ENCODE results near the gene ROR1. TPM values are rescaled to one million over a fixed set of nuclear protein-coding genes. Genes with fewer than 3 reads are reported as not detected.

The ROR1 gene
- total RNA-seq, 1 experiment from 2014 or later = 2.7 TPM

- H3K9ac ChIP-seq (ENCODE audit: low read length) = no peak overlapping the region
- ChIA-PET RAD21 (ENCODE audit: low non-redundant PET in 1 of 2, low total read pairs in 2 of 2, uncharacterized antibody in 2 of 2, unreplicated experiment in 2 of 2) (no interaction called here), CTCF (no interaction called here), POLR2A (no interaction called here)
- no peaks in the 10 kb centered on the region for H4K20me1 ChIP-seq (ENCODE audit: insufficient read depth)
- no peak for DNase-seq (ENCODE audit: low read depth, low spot score)
- H2AFZ ChIP-seq (ENCODE audit: low read depth, low read length, poor library complexity, severe bottlenecking) = no peak overlapping the region
- H3K27me3 ChIP-seq (ENCODE audit: insufficient read depth, low read length) = no peaks in the 10 kb centered on the region
- no peak for ATAC-seq
- H3K4me1 ChIP-seq (ENCODE audit: control insufficient read depth in 1 of 2, insufficient read depth in 2 of 2, low read length in 2 of 2) = no peaks in the 10 kb centered on the region
- H3K36me3 ChIP-seq (ENCODE audit: control insufficient read depth in 1 of 2, insufficient read depth in 2 of 2, low read length in 2 of 2) = no peaks in the 10 kb centered on the region
- TF ChIP-seq ZNF274 (IDR thresholded peaks at IDR 0.05; ENCODE audit: low read depth, low read length) (no peak), CTCF (IDR thresholded peaks at IDR 0.05 in 2 of 3, conservative IDR thresholded peaks at IDR 0.05 in 1 of 3; ENCODE audit: borderline replicate concordance in 1 of 3, insufficient read depth in 1 of 3, low read depth in 2 of 3, low read length in 2 of 3) (no peak), POLR2AphosphoS5 (IDR thresholded peaks at IDR 0.05; ENCODE audit: low read depth, low read length) (no peak), ATF3 (IDR thresholded peaks at IDR 0.05) (no peak), CBX3 (IDR thresholded peaks at IDR 0.05; ENCODE audit: low read depth) (no peak), SIN3A (IDR thresholded peaks at IDR 0.05; ENCODE audit: low read depth) (no peak), CEBPB (IDR thresholded peaks at IDR 0.05; ENCODE audit: low read depth) (no peak), EZH2phosphoT487 (IDR thresholded peaks at IDR 0.05; ENCODE audit: borderline replicate concordance) (no peak), SP1 (IDR thresholded peaks at IDR 0.05; ENCODE audit: low read depth) (no peak), EGR1 (IDR thresholded peaks at IDR 0.05; ENCODE audit: low read depth) (no peak), EZH2 (IDR thresholded peaks at IDR 0.05) (no peak)
- no peak overlapping the region for H3K4me2 ChIP-seq (ENCODE audit: low read length)
- H3K9me3 ChIP-seq (ENCODE audit: control insufficient read depth in 1 of 2, insufficient read depth in 1 of 2, low read depth in 1 of 2, low read length in 2 of 2) = no peaks in the 10 kb centered on the region
- no peak overlapping the region for H3K4me3 ChIP-seq (replicated peaks in 1 of 2; ENCODE audit: low read depth in 1 of 2, low read length in 2 of 2)
- H3K9me2 ChIP-seq (ENCODE audit: insufficient read depth) = no peaks in the 10 kb centered on the region
- intact Hi-C loops (cut with micrococcal nuclease) = no loop called here
- H3K27ac ChIP-seq (ENCODE audit: low read depth, low read length) = no peak overlapping the region
- no TSS peak for BruUV-seq (replicated peaks)
- H3K79me2 ChIP-seq (ENCODE audit: insufficient read depth, low read length) = no peaks in the 10 kb centered on the region
These were observed 387.6 kb downstream of the ROR1 start for GRCh38 chr1:64161357-64161941.

Measured in HCT116 (cell line).